Measurements from ENCODE around the gene APOBEC3G. TPM values are rescaled to one million over a fixed set of nuclear protein-coding genes. Genes with fewer than 3 reads are reported as not detected.
"Not testable (repeated sequence)": the region's sequence is repeated elsewhere in the genome, so short reads cannot be mapped to it uniquely, and the experiment has no call there.

APOBEC3G gene
- total RNA-seq, 3 donors from 2014 or later: 7.2 to 14.1 (median 13.3) TPM

DNA sequence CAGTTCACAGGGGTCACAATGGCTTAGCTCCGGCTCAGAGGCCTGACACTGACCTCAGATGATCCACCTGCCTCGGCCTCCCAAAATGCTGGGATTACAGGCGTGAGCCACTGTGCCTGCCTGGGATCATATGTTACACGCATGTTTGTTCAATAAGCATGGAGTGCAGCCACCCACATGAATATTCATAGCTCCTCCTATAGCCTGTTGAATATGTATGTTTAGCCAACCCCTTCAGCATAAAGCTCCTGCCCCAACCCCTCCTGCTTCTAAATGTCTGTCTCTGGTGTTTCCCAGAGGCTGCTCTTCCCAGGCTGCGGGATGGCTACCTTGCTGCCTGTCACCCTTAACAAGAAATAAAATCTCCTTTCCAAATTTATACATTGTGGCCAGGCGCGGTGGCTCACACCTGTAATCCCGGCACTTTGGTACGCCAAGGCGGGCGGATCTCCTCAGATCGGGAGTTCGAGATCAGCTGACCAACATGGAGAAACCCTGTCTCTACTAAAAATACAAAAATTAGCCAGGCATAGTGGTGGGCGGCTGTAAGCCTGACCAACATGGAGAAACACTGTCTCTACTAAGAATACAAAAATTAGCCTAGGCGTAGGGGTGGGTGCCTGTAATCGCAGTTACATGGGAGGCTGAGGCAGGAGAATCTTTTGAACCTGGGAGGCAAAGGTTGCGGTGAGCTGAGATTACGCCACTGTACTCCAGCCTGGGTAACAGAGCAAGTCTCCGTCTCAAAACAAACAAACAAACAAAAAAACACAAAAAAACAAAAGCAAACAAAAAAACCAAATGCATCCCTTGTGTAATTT, 37.6 kb upstream of the APOBEC3G start:
- H3K36me3 ChIP-seq: no peaks in the 10 kb centered on the region
- no peak for DNase-seq (ENCODE audit: low spot score in 2 of 2)
- H3K4me3 ChIP-seq: no peak overlapping the region
- peak overlapping the region; percentile 92 to 97 for H3K27ac ChIP-seq
- no peaks in the 10 kb centered on the region for H3K27me3 ChIP-seq
- intact Hi-C loops (cut with DNase I; ENCODE audit: low total_unique reads): no loop called here
- peaks cover 6% of the 10 kb centered on the region in 2 donors for H3K4me1 ChIP-seq
- H3K9me3 ChIP-seq: no peaks in the 10 kb centered on the region
- TF ChIP-seq POLR2A (IDR thresholded peaks at IDR 0.05) (no peak), POLR2AphosphoS5 (IDR thresholded peaks at IDR 0.05) (no peak)
- TF ChIP-seq, protein P1, sequence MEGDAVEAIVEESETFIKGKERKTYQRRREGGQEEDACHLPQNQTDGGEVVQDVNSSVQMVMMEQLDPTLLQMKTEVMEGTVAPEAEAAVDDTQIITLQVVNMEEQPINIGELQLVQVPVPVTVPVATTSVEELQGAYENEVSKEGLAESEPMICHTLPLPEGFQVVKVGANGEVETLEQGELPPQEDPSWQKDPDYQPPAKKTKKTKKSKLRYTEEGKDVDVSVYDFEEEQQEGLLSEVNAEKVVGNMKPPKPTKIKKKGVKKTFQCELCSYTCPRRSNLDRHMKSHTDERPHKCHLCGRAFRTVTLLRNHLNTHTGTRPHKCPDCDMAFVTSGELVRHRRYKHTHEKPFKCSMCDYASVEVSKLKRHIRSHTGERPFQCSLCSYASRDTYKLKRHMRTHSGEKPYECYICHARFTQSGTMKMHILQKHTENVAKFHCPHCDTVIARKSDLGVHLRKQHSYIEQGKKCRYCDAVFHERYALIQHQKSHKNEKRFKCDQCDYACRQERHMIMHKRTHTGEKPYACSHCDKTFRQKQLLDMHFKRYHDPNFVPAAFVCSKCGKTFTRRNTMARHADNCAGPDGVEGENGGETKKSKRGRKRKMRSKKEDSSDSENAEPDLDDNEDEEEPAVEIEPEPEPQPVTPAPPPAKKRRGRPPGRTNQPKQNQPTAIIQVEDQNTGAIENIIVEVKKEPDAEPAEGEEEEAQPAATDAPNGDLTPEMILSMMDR (IDR thresholded peaks at IDR 0.05): no peak

- peak overlapping the region; percentile 52 to 77 (median 65) for H3K4me3 ChIP-seq
- H3K9me3 ChIP-seq; H3K36me3 ChIP-seq; H3K27me3 ChIP-seq; DNase-seq (ENCODE audit: low spot score in 2 of 2); H3K4me1 ChIP-seq; intact Hi-C loops (cut with DNase I; ENCODE audit: low total_unique reads): not testable (repeated sequence)
- peak overlapping the region; percentile 92 to 97 for H3K27ac ChIP-seq
Observed at GRCh38 chr22:39040155-39040537, 36.9 kb upstream of the APOBEC3G start.

DNA sequence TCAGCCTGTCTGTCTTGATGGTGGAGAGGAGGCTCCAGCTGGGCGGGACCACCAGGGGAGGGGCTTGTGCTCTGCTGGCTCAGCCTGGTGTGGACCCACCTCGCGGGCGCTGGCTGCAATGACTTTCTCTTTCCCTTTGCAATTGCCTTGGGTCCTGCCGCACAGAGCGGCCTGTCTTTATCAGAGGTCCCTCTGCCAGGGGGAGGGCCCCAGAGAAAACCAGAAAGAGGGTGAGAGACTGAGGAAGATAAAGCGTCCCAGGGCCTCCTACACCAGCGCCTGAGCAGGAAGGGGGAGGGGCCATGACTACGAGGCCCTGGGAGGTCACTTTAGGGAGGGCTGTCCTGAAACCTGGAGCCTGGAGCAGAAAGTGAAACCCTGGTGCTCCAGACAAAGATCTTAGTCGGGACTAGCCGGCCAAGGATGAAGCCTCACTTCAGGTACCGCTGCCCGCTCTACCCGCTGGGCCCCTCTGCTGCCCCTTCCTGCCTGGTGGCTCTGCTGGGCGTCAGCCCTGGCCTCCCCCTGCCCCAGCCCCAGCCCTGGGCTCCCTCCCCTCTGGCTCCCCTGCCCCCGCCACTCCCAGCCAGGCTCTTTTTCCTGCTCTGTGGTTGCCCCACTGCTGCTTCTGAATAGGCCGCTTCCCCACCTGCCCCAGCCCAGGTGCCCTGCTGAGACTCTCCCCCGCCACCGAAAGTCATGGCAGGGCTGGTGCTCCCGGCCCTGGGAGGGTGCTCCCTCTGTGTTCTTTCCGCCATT, 36.4 kb upstream of the APOBEC3G start, which contains the start of gene APOBEC3F:
Gene APOBEC3F, plus strand, starts transcription at position 327 of the 759 bp plus-strand sequence. Its CDS starts 97 bp downstream, at position 424.
- intact Hi-C loops (cut with DNase I; ENCODE audit: low total_unique reads); H3K9me3 ChIP-seq; H3K4me1 ChIP-seq; H3K36me3 ChIP-seq; H3K27me3 ChIP-seq: not testable (repeated sequence)
- peak within 1 kb of the TSS; percentile 52 to 77 (median 65) for H3K4me3 ChIP-seq
- peak within 1 kb of the TSS; percentile 92 to 97 for H3K27ac ChIP-seq
- peak; percentile 64 to 72 for DNase-seq (ENCODE audit: low spot score in 2 of 2)

DNA sequence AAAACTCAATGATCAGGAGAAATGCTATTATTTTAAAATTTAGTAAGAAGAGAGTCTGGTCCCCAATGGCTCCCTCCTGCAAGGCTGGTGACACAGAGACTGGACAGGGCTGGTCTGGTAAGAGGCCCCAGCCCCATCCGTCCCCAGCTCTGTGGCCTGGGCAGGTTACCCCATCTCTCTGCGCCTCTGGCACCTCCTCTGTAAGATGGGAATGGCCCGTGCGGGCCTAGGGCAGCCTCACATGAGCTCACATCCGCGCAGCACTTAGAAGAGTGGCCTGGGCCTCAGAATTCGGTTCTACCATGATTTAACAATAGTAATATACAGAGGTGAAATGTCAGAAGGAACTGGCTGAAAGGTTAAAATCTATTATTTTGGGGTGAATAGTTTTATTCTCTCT, 35.2 kb upstream of the APOBEC3G start:
- Histone ChIP-seq H3K27me3 (no peaks in the 10 kb centered on the region), H3K9me3 (no peaks in the 10 kb centered on the region), H3K4me1 (peaks cover 6% of the 10 kb centered on the region in 2 donors), H3K4me3 (no peak overlapping the region), H3K36me3 (no peaks in the 10 kb centered on the region), H3K27ac (no peak overlapping the region)
- TF ChIP-seq POLR2AphosphoS5 (IDR thresholded peaks at IDR 0.05): no peak
- intact Hi-C loops (cut with DNase I; ENCODE audit: low total_unique reads): no loop called here
- no peak for DNase-seq (ENCODE audit: low spot score in 2 of 2)

GRCh38 chr22:39043063-39043462, 34.0 kb upstream of the APOBEC3G start:
- H3K27me3 ChIP-seq; H3K36me3 ChIP-seq; DNase-seq (ENCODE audit: low spot score in 2 of 2); H3K9me3 ChIP-seq; H3K27ac ChIP-seq; H3K4me3 ChIP-seq; H3K4me1 ChIP-seq; intact Hi-C loops (cut with DNase I; ENCODE audit: low total_unique reads): not testable (repeated sequence)

- H3K9me3 ChIP-seq; H3K4me3 ChIP-seq; H3K4me1 ChIP-seq; DNase-seq (ENCODE audit: low spot score in 2 of 2); H3K36me3 ChIP-seq; H3K27me3 ChIP-seq; intact Hi-C loops (cut with DNase I; ENCODE audit: low total_unique reads); H3K27ac ChIP-seq: not testable (repeated sequence)
Observed at GRCh38 chr22:39045136-39045535, 31.9 kb upstream of the APOBEC3G start.

DNA sequence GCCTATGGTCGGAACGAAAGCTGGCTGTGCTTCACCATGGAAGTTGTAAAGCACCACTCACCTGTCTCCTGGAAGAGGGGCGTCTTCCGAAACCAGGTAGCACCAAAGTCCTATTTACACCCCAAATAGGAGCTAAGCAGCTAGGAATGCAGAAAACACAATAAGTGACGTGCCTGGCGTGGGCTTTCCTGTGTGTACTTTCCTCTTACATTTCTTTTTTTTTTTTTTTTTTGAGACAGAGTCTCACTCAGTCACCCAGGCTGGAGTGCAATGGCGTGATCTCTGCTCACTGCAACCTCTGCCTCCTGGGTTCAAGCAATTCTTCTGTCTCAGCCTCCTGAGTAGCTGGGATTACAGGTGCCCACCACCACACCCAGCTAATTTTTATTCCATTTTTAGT, 27.6 kb upstream of the APOBEC3G start:
- H3K9me3 ChIP-seq; H3K27ac ChIP-seq; H3K36me3 ChIP-seq; intact Hi-C loops (cut with DNase I; ENCODE audit: low total_unique reads); H3K27me3 ChIP-seq; H3K4me1 ChIP-seq; H3K4me3 ChIP-seq; DNase-seq (ENCODE audit: low spot score in 2 of 2): not testable (repeated sequence)

DNA sequence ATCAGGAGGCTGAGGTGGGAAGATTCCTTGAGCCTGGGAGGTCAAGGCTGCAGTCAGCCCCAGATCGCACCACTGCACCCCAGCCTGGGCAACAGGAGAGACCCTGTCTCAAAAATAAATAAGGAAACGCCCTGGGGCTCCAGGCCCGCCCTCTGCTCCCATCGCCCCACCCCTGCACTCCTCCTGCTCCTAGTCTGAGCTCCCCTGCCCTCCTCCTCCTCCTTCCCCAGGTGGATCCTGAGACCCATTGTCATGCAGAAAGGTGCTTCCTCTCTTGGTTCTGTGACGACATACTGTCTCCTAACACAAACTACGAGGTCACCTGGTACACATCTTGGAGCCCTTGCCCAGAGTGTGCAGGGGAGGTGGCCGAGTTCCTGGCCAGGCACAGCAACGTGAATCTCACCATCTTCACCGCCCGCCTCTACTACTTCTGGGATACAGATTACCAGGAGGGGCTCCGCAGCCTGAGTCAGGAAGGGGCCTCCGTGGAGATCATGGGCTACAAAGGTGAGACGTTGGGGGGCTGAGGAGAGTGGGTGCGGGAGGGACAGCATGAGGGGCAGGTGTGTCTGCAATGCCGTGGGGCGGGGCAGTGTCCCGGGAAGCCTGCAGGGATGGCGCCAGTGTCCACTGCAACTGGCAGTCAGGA, 25.1 kb upstream of the APOBEC3G start:
- H3K9me3 ChIP-seq; H3K4me3 ChIP-seq; DNase-seq (ENCODE audit: low spot score in 2 of 2); H3K4me1 ChIP-seq; H3K36me3 ChIP-seq; intact Hi-C loops (cut with DNase I; ENCODE audit: low total_unique reads); H3K27me3 ChIP-seq; H3K27ac ChIP-seq: not testable (repeated sequence)

Data from breast epithelium (tissue), 4 donors.